Stomach smooth muscle (tissue), 2 donors: ENCODE measurements around the gene KCTD5.

Experiments
- H3K27ac ChIP-seq: one replicate; pipeline ENCODE4 v1.7.0; 2013; ENCODE audit warnings: mild to moderate bottlenecking, low read length, inconsistent platforms
- H3K27me3 ChIP-seq, 2 donors: one replicate each; pipeline ENCODE4 v1.7.0; 2013; ENCODE audit warnings: low read length in 2 of 2; ENCODE audit not compliant: insufficient read depth in 2 of 2, control insufficient read depth in 1 of 2
- H3K36me3 ChIP-seq, 2 donors: one replicate each; pipeline ENCODE4 v1.7.0; 2013; ENCODE audit warnings: low read length in 2 of 2; ENCODE audit not compliant: control insufficient read depth in 2 of 2, insufficient read depth in 2 of 2
- H3K4me1 ChIP-seq: one replicate; pipeline ENCODE4 v1.7.0; 2013; ENCODE audit warnings: low read length; ENCODE audit not compliant: control insufficient read depth, insufficient read depth
- H3K4me3 ChIP-seq, 2 donors: one replicate each; pipeline ENCODE4 v1.7.0; 2013; ENCODE audit warnings: low read length in 2 of 2
- H3K9ac ChIP-seq, 2 donors: one replicate each; pipeline ENCODE4 v1.7.0; 2013; ENCODE audit warnings: low read length in 2 of 2, mild to moderate bottlenecking in 1 of 2
- H3K9me3 ChIP-seq, 2 donors: one replicate each; pipeline ENCODE4 v1.7.0; 2013; ENCODE audit warnings: low read length in 2 of 2; ENCODE audit not compliant: control insufficient read depth in 2 of 2
- donor health status: healthy.
- donor health status: Pancreatic carcinoma.

The KCTD5 gene

DNA sequence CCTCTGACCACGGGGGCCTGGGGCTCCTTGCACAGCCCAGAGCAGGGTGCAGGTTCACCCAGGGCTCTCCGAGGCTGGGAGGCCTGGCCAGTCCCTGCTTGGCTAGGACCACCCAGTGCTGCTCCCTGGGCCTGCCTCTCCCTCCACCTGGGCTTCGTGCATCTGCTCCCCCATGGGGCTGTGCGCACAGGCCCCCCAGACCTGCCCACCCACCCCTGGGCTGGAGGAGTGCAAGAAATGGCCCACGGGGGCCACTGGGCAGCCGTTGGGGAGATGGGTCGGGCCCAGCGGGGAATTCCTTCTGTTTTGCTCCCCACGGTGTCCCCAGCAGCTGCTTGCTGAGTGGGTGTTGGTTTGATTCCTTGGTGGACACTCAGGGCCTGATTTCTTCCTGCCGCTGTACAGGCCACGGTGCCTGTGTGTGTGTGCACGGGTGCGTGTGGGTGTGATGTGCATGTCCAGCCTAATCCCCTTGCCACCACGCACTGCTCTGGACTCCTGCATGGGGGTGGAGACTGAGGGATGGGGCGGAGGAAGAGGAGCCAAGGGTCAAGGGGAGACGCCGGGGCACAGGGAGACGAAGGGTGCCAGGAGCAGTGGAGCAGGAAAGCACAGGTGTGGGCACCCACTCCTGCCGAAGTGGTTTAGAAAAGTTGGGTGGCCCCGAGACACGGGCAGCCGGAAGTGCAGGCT, 29.2 kb downstream of the KCTD5 start:
- Histone ChIP-seq H3K36me3 (peaks cover 10 to 14% of the 10 kb centered on the region in 2 donors), H3K4me1 (peaks cover 5% of the 10 kb centered on the region), H3K27me3 (peaks cover 2 to 5% of the 10 kb centered on the region in 2 donors), H3K4me3 (no peak overlapping the region), H3K9me3 (no peaks in the 10 kb centered on the region), H3K27ac (no peak overlapping the region), H3K9ac (no peak overlapping the region)

DNA sequence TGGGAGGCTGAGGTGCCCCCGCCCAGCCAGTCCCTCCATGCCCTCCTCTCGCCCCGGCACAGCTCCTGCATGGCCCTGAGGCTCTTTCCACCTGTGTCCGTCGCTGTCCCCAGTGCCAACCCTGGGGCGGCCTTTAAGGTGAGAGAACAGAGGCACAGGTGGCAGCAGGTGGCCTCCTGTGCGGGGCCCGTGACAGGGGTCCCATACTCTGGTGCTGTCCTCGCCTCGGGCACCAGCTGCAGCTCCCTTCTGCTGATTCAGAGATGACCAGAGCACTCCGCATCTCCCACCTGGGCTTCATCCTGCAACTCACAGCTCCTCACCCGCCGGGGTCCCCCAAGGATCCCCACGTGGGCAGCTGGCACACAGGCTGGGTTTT, 29.7 kb downstream of the KCTD5 start:
- Histone ChIP-seq H3K4me1 (peaks cover 5% of the 10 kb centered on the region), H3K27me3 (peaks cover 2 to 5% of the 10 kb centered on the region in 2 donors), H3K9me3 (no peaks in the 10 kb centered on the region)

DNA sequence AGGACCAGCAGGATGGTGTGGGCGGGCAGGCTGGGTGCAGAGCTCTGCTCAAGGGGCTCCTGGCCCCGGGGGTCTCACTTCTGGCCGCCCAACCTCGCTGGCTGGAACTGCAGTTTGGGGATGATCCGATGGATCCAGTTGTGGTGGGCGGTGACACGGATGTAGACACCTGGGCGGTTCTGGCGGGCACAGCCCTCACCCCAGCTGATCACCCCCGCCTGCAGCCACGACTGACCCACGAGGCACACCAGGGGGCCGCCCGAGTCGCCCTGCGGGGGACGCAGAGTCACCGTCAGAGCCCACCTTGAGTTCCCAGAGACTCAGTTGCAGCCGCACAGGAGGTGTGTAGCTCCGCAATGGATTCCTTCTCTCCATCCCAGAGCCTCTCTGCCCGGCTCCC, 30.2 kb downstream of the KCTD5 start:
- Histone ChIP-seq H3K4me3 (no peak overlapping the region), H3K27me3 (peaks cover 2 to 5% of the 10 kb centered on the region in 2 donors), H3K4me1 (peaks cover 5% of the 10 kb centered on the region), H3K36me3 (peaks cover 4 to 10% of the 10 kb centered on the region in 2 donors), H3K9ac (no peak overlapping the region), H3K27ac (no peak overlapping the region), H3K9me3 (no peaks in the 10 kb centered on the region)

More for the DNA sequence above, 29.7 kb downstream of the KCTD5 start:
- no peak overlapping the region for H3K9ac ChIP-seq
- H3K4me3 ChIP-seq: no peak overlapping the region
- peaks cover 9 to 14% of the 10 kb centered on the region in 2 donors for H3K36me3 ChIP-seq
- no peak overlapping the region for H3K27ac ChIP-seq

DNA sequence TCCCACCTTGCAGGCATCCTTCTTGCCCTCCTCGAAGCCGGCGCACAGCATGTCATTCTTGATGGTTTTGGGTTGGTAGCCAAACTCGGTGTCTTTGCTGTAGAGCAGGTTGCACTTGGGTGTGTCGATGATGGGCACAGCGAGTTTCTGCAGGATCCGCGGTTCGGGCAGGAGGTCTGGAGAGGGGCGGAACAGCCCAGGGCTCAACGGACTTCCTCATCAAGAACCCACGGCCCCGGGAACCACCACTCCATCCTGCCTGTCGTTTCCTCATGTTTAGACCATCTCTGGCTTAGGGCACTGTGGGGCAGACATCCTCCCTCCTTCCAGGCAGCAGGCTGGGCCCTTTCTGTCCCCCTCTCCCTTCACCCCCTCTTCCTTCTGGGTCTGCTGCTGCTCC, 31.2 kb downstream of the KCTD5 start:
- peaks cover 5% of the 10 kb centered on the region for H3K4me1 ChIP-seq
- no peak overlapping the region for H3K27ac ChIP-seq
- peaks cover 2 to 5% of the 10 kb centered on the region in 2 donors for H3K27me3 ChIP-seq
- no peak overlapping the region for H3K9ac ChIP-seq
- no peaks in the 10 kb centered on the region for H3K9me3 ChIP-seq
- peaks cover 0 to under 1% of the 10 kb centered on the region in 2 donors for H3K36me3 ChIP-seq
- H3K4me3 ChIP-seq: no peak overlapping the region

DNA sequence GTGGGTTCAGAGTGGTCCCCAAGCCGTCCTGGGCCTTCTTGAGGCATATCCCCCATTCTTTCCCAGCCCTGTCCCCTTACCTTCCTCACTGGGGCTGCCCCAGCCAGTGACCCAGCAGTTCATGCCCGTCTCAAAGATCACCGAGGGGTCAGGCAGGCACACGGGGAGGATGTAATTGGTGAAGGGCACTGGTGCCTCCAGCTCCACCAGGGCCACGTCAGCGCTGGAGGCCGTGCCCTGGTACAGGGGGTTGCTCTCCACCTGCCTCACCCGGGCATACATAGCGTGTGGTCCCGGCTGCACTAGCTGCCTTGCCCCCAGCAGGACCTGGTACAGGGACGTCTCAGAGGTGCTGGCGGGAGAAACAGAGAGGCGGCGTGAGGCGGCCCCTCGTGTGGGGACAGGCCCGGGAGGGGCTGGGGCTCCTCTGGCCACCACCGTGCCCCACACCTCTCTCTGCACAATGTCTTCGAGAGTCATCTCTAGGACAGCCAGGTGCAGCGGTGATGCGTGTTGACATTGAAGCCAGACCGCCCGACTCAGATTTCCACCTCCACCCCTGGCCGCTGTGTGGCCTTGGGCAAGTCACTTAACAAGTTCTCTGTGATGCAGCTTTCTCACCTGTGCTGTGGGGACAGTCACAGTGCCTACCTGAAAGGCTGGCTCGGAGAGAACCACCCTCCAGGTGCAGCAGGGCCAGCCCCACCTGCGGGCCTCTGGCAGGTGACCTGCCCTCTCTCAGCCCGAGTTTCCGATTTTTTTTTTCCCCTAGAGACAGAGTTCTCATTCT, 31.9 kb downstream of the KCTD5 start:
- H3K9ac ChIP-seq: no peak overlapping the region
- H3K36me3 ChIP-seq: no peaks in the 10 kb centered on the region
- H3K9me3 ChIP-seq: no peaks in the 10 kb centered on the region
- no peak overlapping the region for H3K27ac ChIP-seq
- H3K4me1 ChIP-seq: peaks cover 5% of the 10 kb centered on the region
- H3K27me3 ChIP-seq: peaks cover 2 to 5% of the 10 kb centered on the region in 2 donors
- no peak overlapping the region for H3K4me3 ChIP-seq

DNA sequence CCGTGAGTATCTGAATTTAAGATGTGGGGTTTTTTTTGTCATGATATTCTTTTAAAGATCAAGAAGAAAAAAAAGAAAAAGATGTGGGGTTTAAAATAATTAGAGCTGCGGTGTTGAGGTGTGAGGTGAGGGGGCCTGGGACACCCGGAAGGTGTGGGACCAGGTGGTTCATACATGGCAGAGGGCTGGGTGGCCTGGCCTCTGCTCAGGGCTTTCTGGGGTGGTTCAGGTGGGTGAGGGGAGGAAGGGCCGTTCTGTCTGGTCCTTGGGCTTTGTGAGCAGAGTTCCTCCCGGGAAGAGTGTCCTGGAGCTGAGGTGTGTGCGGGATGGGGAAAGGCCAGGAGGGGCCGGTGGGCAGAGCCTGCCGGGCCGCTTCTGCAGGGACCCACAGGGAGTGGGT, 32.7 kb downstream of the KCTD5 start:
- no peaks in the 10 kb centered on the region for H3K36me3 ChIP-seq
- no peak overlapping the region for H3K4me3 ChIP-seq
- no peak overlapping the region for H3K27ac ChIP-seq
- H3K9ac ChIP-seq: no peak overlapping the region
- H3K4me1 ChIP-seq: peaks cover 5% of the 10 kb centered on the region
- no peaks in the 10 kb centered on the region for H3K9me3 ChIP-seq
- peaks cover 2 to 5% of the 10 kb centered on the region in 2 donors for H3K27me3 ChIP-seq

DNA sequence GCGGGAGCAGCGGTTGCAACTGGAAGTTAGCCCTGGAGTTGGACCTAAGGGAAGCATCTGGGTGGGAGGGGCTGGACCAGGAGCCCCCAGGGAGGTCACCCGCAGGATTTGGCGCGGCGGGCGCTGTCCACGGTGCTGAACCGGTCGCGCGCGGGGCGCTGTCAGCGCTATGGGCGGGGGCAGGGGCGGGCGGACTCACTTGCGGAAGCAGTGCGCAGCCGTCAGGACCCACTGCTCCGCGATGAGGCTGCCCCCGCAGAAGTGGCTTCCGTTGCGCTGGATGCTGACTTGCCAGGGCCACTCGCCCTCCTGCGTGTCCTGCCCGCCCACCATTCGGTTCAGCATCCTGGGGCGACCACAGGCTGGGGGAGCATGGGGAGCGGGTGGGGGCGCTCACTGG, 33.2 kb downstream of the KCTD5 start:
- Histone ChIP-seq H3K9me3 (no peaks in the 10 kb centered on the region), H3K36me3 (no peaks in the 10 kb centered on the region), H3K27me3 (peaks cover 2 to 5% of the 10 kb centered on the region in 2 donors), H3K9ac (no peak overlapping the region), H3K27ac (no peak overlapping the region), H3K4me1 (peaks cover 5% of the 10 kb centered on the region), H3K4me3 (no peak overlapping the region)

DNA sequence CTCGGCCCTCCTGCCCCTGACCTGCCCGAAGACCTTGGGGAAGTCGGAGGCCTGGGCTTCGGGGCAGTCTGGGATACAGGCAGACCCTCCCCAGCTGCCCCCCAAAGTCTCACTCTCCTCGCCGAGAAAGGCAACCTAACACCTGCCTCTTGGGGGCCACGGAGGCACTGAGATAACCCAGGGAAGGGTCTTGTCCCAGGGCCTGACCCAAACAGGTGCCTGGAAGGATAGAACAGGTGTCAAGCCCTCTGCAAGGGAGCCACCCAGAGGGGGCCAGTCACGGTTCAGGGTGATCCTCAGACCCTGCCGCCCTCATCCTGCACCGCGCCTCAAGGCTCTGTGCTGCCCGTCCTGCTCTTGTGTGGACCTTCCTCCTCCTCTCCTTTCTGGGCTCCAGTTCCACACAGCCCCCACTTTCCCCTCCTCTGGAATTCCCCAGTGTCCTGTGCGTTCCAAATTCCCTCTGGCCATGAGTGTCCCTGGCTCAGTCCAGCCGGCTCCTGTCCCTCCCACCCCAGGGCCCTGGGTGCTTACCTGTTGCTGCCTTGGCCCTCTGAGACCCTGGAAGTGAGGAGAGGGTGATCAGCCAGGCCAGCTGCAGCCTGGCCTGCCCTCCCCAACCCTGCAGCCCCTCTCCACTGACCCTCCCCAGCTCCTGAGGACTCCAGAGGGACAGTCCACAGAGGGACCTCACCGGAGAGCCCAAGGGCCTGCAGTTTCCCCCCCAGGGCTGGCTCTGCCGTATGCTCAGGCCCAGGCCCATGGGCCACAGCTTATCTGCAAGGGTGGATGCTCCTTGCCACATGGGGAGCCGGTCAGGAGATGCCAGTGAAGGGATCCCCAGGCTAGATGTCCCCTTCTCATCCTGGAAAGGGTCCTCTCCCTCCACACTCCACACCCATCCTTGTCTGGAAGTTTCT, 33.9 kb downstream of the KCTD5 start:
- Histone ChIP-seq H3K27me3 (peaks cover 2 to 5% of the 10 kb centered on the region in 2 donors), H3K4me3 (no peak overlapping the region), H3K4me1 (peaks cover 5% of the 10 kb centered on the region), H3K9me3 (no peaks in the 10 kb centered on the region), H3K9ac (no peak overlapping the region), H3K36me3 (no peaks in the 10 kb centered on the region), H3K27ac (no peak overlapping the region)

DNA sequence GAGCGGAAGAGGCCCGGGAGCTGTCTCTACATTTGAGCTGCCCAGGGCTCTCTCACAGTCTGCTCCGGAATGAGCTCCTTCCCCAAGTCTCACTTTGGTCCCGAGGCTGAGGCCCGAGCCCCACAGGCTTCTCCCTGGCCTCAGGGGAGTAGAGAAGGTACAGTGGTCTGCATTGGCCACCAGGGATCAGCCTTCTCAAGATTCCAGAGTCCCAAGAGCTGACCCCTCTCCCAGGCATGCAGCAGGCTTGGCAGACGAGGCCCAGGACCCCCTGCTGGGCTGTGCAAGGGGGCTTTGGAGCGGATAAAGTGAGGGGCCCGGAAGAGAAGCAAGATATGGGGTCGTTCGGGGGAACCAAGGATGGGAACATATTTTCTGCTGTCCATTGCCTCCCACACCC, 34.6 kb downstream of the KCTD5 start:
- Histone ChIP-seq H3K9ac (no peak overlapping the region), H3K4me1 (peaks cover 5% of the 10 kb centered on the region), H3K36me3 (no peaks in the 10 kb centered on the region), H3K27me3 (peaks cover 2 to 5% of the 10 kb centered on the region in 2 donors), H3K4me3 (no peak overlapping the region), H3K27ac (no peak overlapping the region), H3K9me3 (no peaks in the 10 kb centered on the region)

DNA sequence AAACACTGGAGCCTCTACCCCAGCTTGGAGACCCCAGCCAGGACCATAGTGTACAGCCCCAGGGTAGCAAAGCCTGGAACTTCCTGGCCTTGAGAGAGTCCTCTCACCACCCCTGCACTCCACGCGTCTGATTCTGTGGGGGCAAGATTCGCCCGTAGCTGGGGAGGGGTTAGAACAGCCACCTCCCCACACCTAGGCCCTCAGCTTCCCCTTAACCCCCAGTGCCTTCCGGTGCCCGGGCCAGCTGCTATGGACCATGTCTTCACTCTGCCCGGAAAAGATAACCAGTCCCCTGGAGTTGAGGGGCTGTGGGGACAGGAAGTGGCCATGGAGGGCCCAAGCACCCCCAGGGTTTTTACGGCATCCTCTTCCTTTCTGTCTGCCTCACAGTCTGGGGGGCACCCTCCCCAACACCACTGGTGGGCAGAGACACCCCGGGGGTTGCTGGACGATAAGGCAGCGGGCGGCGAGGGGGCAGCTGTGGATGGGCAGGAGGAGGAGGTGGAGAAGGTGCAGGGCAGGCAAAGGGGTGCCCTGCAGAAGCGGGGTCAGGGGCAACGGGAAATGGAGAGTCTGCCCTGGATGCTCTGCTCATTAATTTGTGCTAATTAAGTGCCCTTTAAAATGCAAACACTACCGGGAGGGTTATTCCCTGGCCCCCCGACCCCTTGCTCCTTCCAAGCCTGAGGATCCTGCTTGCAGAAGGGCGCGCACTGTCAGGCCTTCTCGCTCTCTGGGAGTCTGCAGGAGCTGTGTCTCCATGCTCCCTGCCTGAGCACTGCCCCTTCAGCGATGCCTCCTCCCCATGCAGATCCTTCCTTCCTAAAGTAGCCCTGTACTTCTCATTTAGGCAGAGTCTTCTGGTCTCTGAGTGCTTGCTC, 35.3 kb downstream of the KCTD5 start:
- Histone ChIP-seq H3K9me3 (no peaks in the 10 kb centered on the region), H3K27ac (no peak overlapping the region), H3K27me3 (peaks cover 2 to 5% of the 10 kb centered on the region in 2 donors), H3K9ac (no peak overlapping the region), H3K4me1 (peaks cover 5% of the 10 kb centered on the region), H3K36me3 (no peaks in the 10 kb centered on the region), H3K4me3 (no peak overlapping the region)
